ENCODE data around the gene MSL1.

The MSL1 gene

GRCh38 chr17:40103688-40104087, 18.1 kb upstream of the MSL1 start:
- FAIRE-seq: no peak
- DNase-seq (ENCODE audit: insufficient read length, low spot score): no peak

GRCh38 chr17:40104594-40105486, 16.9 kb upstream of the MSL1 start:
- no peak for FAIRE-seq

GRCh38 chr17:40105861-40106759, 15.7 kb upstream of the MSL1 start:
- FAIRE-seq (no peak), DNase-seq (ENCODE audit: insufficient read length, low spot score) (no peak)

More at GRCh38 chr17:40104594-40105486, 16.9 kb upstream of the MSL1 start:
- DNase-seq (ENCODE audit: insufficient read length, low spot score): no peak

- DNase-seq (ENCODE audit: insufficient read length, low spot score): no peak
Observed at GRCh38 chr17:40106760-40107521, 14.8 kb upstream of the MSL1 start.

GRCh38 chr17:40107522-40108174, 14.1 kb upstream of the MSL1 start:
- DNase-seq (ENCODE audit: insufficient read length, low spot score): no peak
- FAIRE-seq: peak; percentile 68

More at GRCh38 chr17:40106760-40107521, 14.8 kb upstream of the MSL1 start:
- no peak for FAIRE-seq

GRCh38 chr17:40108970-40109824, 12.6 kb upstream of the MSL1 start:
- FAIRE-seq: no peak
- no peak for DNase-seq (ENCODE audit: insufficient read length, low spot score)

GRCh38 chr17:40110026-40110845, 11.5 kb upstream of the MSL1 start:
- no peak for DNase-seq (ENCODE audit: insufficient read length, low spot score)
- FAIRE-seq: no peak

- FAIRE-seq (peak; percentile 87), DNase-seq (ENCODE audit: insufficient read length, low spot score) (peak; percentile 67)
Observed at GRCh38 chr17:40111221-40112128, 10.3 kb upstream of the MSL1 start.

- FAIRE-seq (no peak), DNase-seq (ENCODE audit: insufficient read length, low spot score) (no peak)
Observed at GRCh38 chr17:40112191-40112711, 9.5 kb upstream of the MSL1 start.

- no peak for DNase-seq (ENCODE audit: insufficient read length, low spot score)
- no peak for FAIRE-seq
Observed at GRCh38 chr17:40112718-40113109, 9.1 kb upstream of the MSL1 start.

GRCh38 chr17:40113110-40113906, 8.5 kb upstream of the MSL1 start:
- peak; percentile 96 for FAIRE-seq
- peak; percentile 89 for DNase-seq (ENCODE audit: insufficient read length, low spot score)

- no peak for DNase-seq (ENCODE audit: insufficient read length, low spot score)
Observed at GRCh38 chr17:40113907-40114245, 7.9 kb upstream of the MSL1 start.

GRCh38 chr17:40115101-40115436, 6.7 kb upstream of the MSL1 start:
- FAIRE-seq (no peak), DNase-seq (ENCODE audit: insufficient read length, low spot score) (no peak)

More at GRCh38 chr17:40113907-40114245, 7.9 kb upstream of the MSL1 start:
- no peak for FAIRE-seq

- DNase-seq (ENCODE audit: insufficient read length, low spot score): no peak
- FAIRE-seq: no peak
Observed at GRCh38 chr17:40122136-40122998, 596 bp downstream of the MSL1 start.

- no peak for DNase-seq (ENCODE audit: insufficient read length, low spot score)
- FAIRE-seq: peak; percentile 82
Observed at GRCh38 chr17:40122999-40123810, 1.4 kb downstream of the MSL1 start.
